ENCODE data around the gene HFM1. TPM values are rescaled to one million over a fixed set of nuclear protein-coding genes. Genes with fewer than 3 reads are reported as not detected.

Gene HFM1
- polyA plus RNA-seq, 1 of the 3 experiments (the other 2 are of a cell fraction), result 0.10 TPM

- TF ChIP-seq ZBTB33 (IDR thresholded peaks at IDR 0.05; ENCODE audit: borderline replicate concordance, low read depth) (no peak), YY1 (IDR thresholded peaks at IDR 0.05; ENCODE audit: low read depth) (no peak), CHD2 (IDR thresholded peaks at IDR 0.05; ENCODE audit: low read length, partially characterized antibody) (no peak)
Measured at GRCh38 chr1:91311672-91312071, 93.0 kb downstream of the HFM1 start (continued).

GRCh38 chr1:91308544-91308943 is 96.1 kb downstream of the HFM1 start:
- Histone ChIP-seq H3K9ac (no peak overlapping the region), H4K20me1 (ENCODE audit: insufficient read depth) (no peaks in the 10 kb centered on the region), H3K27me3 (ENCODE audit: insufficient read depth) (no peaks in the 10 kb centered on the region), H3K4me3 (ENCODE audit: low read depth in 2 of 2, low read length in 1 of 2) (no peak overlapping the region), H3K79me2 (ENCODE audit: insufficient read depth) (no peaks in the 10 kb centered on the region), H3K4me1 (ENCODE audit: control insufficient read depth in 1 of 2, insufficient read depth in 2 of 2, low read depth in 1 of 2, low read length in 1 of 2) (no peaks in the 10 kb centered on the region), H3K9me2 (no peaks in the 10 kb centered on the region), H3F3A (replicated peaks; ENCODE audit: insufficient read depth) (no peaks in the 10 kb centered on the region), H3K36me3 (replicated peaks in 1 of 2; ENCODE audit: control insufficient read depth in 1 of 2, insufficient read depth in 2 of 2, low read length in 1 of 2) (no peaks in the 10 kb centered on the region), H3K27ac (ENCODE audit: low read depth in 2 of 2, low read length in 1 of 2) (no peak overlapping the region), H3K9me3 (no peaks in the 10 kb centered on the region), H2AFZ (ENCODE audit: low read depth) (no peak overlapping the region), H3K4me2 (no peak overlapping the region)
- ChIA-PET POLR2A (no interaction called here), CTCF (no interaction called here)
- DNase-seq, result no peak
- TF ChIP-seq SIN3A (IDR thresholded peaks at IDR 0.05; ENCODE audit: borderline replicate concordance, low read depth, low read length), result no peak
- no peak for TF ChIP-seq NRF1 (IDR thresholded peaks at IDR 0.05; ENCODE audit: low read depth, low read length)
- no peak for TF ChIP-seq EP300 (IDR thresholded peaks at IDR 0.05; ENCODE audit: borderline replicate concordance in 1 of 2, low read depth in 1 of 2, low read length in 1 of 2)
- TF ChIP-seq CTCF (IDR thresholded peaks at IDR 0.05), result no peak
- no peak for TF ChIP-seq MEF2A (IDR thresholded peaks at IDR 0.05; ENCODE audit: borderline replicate concordance, low read depth)
- no peak for TF ChIP-seq RCOR1 (IDR thresholded peaks at IDR 0.05; ENCODE audit: low read length)
- TF ChIP-seq PBX3 (IDR thresholded peaks at IDR 0.05), result no peak
- TF ChIP-seq GATA2 (CRISPR knock-in tag; IDR thresholded peaks at IDR 0.05), result no peak
- no peak for TF ChIP-seq FOXJ3 (CRISPR knock-in tag; IDR thresholded peaks at IDR 0.05)
- no peak for TF ChIP-seq TCF12 (IDR thresholded peaks at IDR 0.05)
- no peak for TF ChIP-seq RXRA (IDR thresholded peaks at IDR 0.05; ENCODE audit: borderline replicate concordance, low read depth)
- TF ChIP-seq JUND (IDR thresholded peaks at IDR 0.05), result no peak
- no peak for TF ChIP-seq NFIC (IDR thresholded peaks at IDR 0.05; ENCODE audit: borderline replicate concordance)
- no peak for TF ChIP-seq REST (IDR thresholded peaks at IDR 0.05; ENCODE audit: low read depth, low read length)
